ENCODE data around the gene APBA1.

- TF ChIP-seq CTCF (IDR thresholded peaks at IDR 0.05), result no peak
- no peak for TF ChIP-seq EZH2 (IDR thresholded peaks at IDR 0.05)
- no peak for TF ChIP-seq EZH2phosphoT487 (IDR thresholded peaks at IDR 0.05)
Observed at GRCh38 chr9:69646810-69647209, 25.4 kb downstream of the APBA1 start.

Measured in neural progenitor cell (in vitro differentiated cells).